ENCODE data around the gene PPP1R7. TPM values are rescaled to one million over a fixed set of nuclear protein-coding genes. Genes with fewer than 3 reads are reported as not detected.

The PPP1R7 gene
- total and polyA plus RNA-seq, 2 donors from 2014 or later: 64.6 to 94.9 TPM

DNA sequence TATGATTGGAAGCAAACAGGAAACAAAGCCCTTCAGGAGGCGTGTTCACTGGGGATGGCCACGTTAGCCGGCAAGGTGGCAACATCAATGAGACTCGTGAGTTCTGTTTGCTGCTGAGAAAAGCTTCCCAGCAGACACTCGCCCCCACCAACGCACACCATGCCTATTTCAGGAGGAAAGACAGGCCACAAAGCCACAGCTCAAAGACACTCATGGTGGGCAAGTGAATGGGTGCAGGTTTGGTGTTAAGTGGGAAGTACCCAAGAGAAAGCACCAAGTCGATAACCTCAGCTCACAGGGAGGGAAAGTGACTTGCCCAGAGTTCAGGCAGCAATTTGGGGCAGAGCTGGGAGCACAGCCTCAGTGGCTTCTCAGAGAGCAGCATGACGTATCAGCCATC is 37.7 kb upstream of the PPP1R7 start:
- TF ChIP-seq, protein P1, sequence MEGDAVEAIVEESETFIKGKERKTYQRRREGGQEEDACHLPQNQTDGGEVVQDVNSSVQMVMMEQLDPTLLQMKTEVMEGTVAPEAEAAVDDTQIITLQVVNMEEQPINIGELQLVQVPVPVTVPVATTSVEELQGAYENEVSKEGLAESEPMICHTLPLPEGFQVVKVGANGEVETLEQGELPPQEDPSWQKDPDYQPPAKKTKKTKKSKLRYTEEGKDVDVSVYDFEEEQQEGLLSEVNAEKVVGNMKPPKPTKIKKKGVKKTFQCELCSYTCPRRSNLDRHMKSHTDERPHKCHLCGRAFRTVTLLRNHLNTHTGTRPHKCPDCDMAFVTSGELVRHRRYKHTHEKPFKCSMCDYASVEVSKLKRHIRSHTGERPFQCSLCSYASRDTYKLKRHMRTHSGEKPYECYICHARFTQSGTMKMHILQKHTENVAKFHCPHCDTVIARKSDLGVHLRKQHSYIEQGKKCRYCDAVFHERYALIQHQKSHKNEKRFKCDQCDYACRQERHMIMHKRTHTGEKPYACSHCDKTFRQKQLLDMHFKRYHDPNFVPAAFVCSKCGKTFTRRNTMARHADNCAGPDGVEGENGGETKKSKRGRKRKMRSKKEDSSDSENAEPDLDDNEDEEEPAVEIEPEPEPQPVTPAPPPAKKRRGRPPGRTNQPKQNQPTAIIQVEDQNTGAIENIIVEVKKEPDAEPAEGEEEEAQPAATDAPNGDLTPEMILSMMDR (IDR thresholded peaks at IDR 0.05; ENCODE audit: borderline replicate concordance, extremely low read depth, insufficient read depth): no peak

DNA sequence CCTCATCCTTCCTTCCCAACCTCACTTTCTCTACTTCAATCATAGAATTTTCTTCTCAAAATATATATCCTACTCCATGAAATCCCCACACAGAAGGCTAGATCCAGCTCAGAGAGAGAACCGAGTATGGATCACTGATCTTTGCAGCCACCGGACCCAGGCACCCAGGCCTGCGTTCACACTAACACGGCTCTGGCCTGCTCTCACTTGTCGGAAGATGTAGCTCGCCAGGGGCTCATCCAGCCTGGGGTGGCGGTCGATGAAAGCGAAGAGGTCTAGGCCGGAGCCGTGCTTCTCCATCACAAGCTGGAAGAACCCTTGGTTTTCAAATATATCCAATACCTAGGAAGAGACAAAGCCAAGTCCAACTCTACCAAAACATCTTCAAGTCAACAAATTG is 35.4 kb upstream of the PPP1R7 start:
- Histone ChIP-seq H3K4me3 (ENCODE audit: low read length in 3 of 3) (no peak overlapping the region), H3K27me3 (ENCODE audit: control insufficient read depth, insufficient read depth, low read length) (no peaks in the 10 kb centered on the region), H3K36me3 (ENCODE audit: control insufficient read depth in 2 of 3, insufficient read depth in 3 of 3, low read length in 3 of 3) (peaks cover 0 to 3% (median 0%) of the 10 kb centered on the region in 3 donors), H3K9me3 (ENCODE audit: control insufficient read depth in 2 of 3, insufficient read depth in 1 of 3, low read length in 3 of 3) (no peaks in the 10 kb centered on the region), H3K9ac (ENCODE audit: low read length in 3 of 3) (no peak overlapping the region), H3K4me1 (ENCODE audit: control insufficient read depth in 2 of 3, insufficient read depth in 2 of 3, low read depth in 1 of 3, low read length in 3 of 3) (no peaks in the 10 kb centered on the region), H3K27ac (ENCODE audit: low read depth in 2 of 2, low read length in 2 of 2) (no peak overlapping the region)
- intact Hi-C loops (cut with DNase I): no loop called here
- FAIRE-seq (no peak), DNase-seq (peak in 1 of 5 donors; percentile 54)
- TF ChIP-seq, protein P1 (IDR thresholded peaks at IDR 0.05; ENCODE audit: borderline replicate concordance, extremely low read depth, insufficient read depth): no peak

More for the DNA sequence above, 37.7 kb upstream of the PPP1R7 start:
- peaks cover 0 to 3% (median 0%) of the 10 kb centered on the region in 3 donors for H3K36me3 ChIP-seq (ENCODE audit: control insufficient read depth in 2 of 3, insufficient read depth in 3 of 3, low read length in 3 of 3)
- no peak overlapping the region for H3K4me3 ChIP-seq (ENCODE audit: low read length in 3 of 3)
- intact Hi-C loops (cut with DNase I): no loop called here
- H3K27ac ChIP-seq (ENCODE audit: low read depth in 2 of 2, low read length in 2 of 2): no peak overlapping the region
- no peak overlapping the region for H3K9ac ChIP-seq (ENCODE audit: low read length in 3 of 3)
- H3K4me1 ChIP-seq (ENCODE audit: control insufficient read depth in 2 of 3, insufficient read depth in 2 of 3, low read depth in 1 of 3, low read length in 3 of 3): no peaks in the 10 kb centered on the region
- H3K9me3 ChIP-seq (ENCODE audit: control insufficient read depth in 2 of 3, insufficient read depth in 1 of 3, low read length in 3 of 3): no peaks in the 10 kb centered on the region
- DNase-seq: peak in 1 of 5 donors; percentile 42
- no peak for FAIRE-seq
- H3K27me3 ChIP-seq (ENCODE audit: control insufficient read depth, insufficient read depth, low read length): no peaks in the 10 kb centered on the region

DNA sequence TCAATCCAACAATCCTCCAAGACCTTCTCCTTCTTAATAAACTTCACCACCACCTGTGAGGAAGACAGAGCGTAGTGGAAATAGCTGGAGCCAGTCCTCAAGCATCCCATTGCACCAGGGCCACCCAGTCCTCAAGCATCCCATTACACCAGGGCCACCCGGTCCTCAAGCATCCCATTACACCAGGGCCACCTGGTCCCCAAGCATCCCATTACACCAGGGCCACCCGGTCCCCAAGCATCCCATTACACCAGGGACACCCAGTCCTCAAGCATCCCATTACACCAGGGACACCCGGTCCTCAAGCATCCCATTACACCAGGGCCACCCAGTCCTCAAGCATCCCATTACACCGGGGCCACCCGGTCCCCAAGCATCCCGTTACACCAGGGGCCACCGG is 34.9 kb upstream of the PPP1R7 start:
- intact Hi-C loops (cut with DNase I): no loop called here
- FAIRE-seq (no peak), DNase-seq (no peak)

More for the DNA sequence above, 34.9 kb upstream of the PPP1R7 start:
- H3K4me3 ChIP-seq (ENCODE audit: low read length in 3 of 3): no peak overlapping the region
- H3K9ac ChIP-seq (ENCODE audit: low read length in 3 of 3): no peak overlapping the region
- no peaks in the 10 kb centered on the region for H3K27me3 ChIP-seq (ENCODE audit: control insufficient read depth, insufficient read depth, low read length)
- no peaks in the 10 kb centered on the region for H3K4me1 ChIP-seq (ENCODE audit: control insufficient read depth in 2 of 3, insufficient read depth in 2 of 3, low read depth in 1 of 3, low read length in 3 of 3)
- H3K27ac ChIP-seq (ENCODE audit: low read depth in 2 of 2, low read length in 2 of 2): no peak overlapping the region
- TF ChIP-seq, protein P1 (IDR thresholded peaks at IDR 0.05; ENCODE audit: borderline replicate concordance, extremely low read depth, insufficient read depth): no peak
- H3K36me3 ChIP-seq (ENCODE audit: control insufficient read depth in 2 of 3, insufficient read depth in 3 of 3, low read length in 3 of 3): peaks cover 0 to 3% (median 0%) of the 10 kb centered on the region in 3 donors
- H3K9me3 ChIP-seq (ENCODE audit: control insufficient read depth in 2 of 3, insufficient read depth in 1 of 3, low read length in 3 of 3): no peaks in the 10 kb centered on the region

Data from kidney (tissue), 14 donors.